GM12874 (cell line): ENCODE results near the gene SERGEF.

ENCODE experiments used
- TF ChIP-seq, protein P1 (sequence below): IDR thresholded peaks from 2 replicates; pipeline ENCODE4 v1.5.1; 2011; ENCODE audit warnings: low read depth, mild to moderate bottlenecking, control low read depth, low read length, moderate library complexity; ENCODE audit not compliant: insufficient read depth

Gene SERGEF

GRCh38 chr11:17890325-17890724 lies 122.5 kb downstream of the SERGEF start:
- TF ChIP-seq, protein P1, sequence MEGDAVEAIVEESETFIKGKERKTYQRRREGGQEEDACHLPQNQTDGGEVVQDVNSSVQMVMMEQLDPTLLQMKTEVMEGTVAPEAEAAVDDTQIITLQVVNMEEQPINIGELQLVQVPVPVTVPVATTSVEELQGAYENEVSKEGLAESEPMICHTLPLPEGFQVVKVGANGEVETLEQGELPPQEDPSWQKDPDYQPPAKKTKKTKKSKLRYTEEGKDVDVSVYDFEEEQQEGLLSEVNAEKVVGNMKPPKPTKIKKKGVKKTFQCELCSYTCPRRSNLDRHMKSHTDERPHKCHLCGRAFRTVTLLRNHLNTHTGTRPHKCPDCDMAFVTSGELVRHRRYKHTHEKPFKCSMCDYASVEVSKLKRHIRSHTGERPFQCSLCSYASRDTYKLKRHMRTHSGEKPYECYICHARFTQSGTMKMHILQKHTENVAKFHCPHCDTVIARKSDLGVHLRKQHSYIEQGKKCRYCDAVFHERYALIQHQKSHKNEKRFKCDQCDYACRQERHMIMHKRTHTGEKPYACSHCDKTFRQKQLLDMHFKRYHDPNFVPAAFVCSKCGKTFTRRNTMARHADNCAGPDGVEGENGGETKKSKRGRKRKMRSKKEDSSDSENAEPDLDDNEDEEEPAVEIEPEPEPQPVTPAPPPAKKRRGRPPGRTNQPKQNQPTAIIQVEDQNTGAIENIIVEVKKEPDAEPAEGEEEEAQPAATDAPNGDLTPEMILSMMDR = no peak

DNA sequence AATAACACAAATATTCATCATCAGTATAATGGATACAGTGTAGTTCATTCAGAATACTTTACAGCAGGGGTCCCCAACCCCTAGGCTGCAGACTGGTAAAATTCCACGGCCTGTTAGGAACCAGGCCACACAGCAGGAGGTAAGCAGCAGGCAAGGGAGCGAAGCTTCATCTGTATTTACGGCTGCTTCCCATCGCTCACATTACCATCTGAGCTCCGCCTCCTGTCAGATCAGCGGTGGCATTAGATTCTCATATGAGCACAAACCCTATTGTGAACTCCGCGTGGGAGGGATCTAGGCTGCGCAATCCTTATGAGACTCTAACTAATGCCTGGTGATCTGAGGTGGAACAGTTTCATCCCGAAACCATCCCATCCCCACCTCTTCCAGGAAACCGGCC lies 125.1 kb downstream of the SERGEF start:
- TF ChIP-seq, protein P1 = no peak

- TF ChIP-seq, protein P1 = no peak
Measured at GRCh38 chr11:17883946-17884345, 128.9 kb downstream of the SERGEF start.

DNA sequence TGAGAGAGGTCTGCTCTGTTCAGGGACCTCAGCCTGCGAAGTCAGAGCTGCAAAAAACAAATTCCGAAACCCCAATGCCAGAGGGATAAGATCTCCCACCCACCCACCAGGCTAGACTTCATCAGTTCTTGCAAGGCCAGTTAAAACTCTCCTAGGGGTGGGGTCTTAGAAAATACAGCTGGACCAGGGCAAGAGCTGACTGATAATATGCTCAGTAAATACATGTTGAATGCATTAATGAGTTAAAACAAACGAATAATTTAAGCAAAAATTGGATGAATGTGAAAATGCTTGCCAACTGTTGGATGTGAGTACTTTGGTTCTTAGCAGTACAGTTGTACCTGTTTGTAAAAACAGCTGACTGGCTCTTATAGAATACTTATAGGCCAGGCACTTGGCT lies 129.8 kb downstream of the SERGEF start:
- TF ChIP-seq, protein P1 = no peak

GRCh38 chr11:17878743-17879142 lies 134.1 kb downstream of the SERGEF start:
- TF ChIP-seq, protein P1 = no peak

- TF ChIP-seq, protein P1 = no peak
Measured at GRCh38 chr11:17877886-17878285, 135.0 kb downstream of the SERGEF start.

GRCh38 chr11:17876827-17877226 lies 136.0 kb downstream of the SERGEF start:
- TF ChIP-seq, protein P1 = no peak

DNA sequence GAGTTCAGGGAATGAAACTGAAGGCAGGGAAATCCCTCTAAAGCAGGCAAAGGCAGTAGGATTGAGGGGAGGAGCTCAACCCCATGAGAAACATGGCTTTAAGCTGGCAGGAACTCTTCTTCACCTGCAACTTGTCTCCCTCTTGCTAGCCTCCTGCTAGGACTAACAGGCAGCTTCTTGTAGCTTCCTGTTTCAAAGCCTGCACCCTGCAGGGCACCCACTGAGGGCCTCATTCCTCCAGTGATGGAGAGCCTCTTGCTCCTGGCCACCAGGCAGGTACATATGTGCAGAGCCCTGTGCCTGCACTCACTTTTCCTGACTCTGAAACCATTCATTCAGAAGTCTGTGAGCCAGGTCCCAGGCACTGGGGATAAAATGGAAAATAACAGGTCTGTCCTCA lies 137.0 kb downstream of the SERGEF start:
- TF ChIP-seq, protein P1 = no peak
